MM.1S (cell line): ENCODE data around the gene CLEC17A.

ENCODE experiments used
- CTCF ChIP-seq: fragments of 300-600 bp; sonication (generic); IDR thresholded peaks from 2 replicates; pipeline ENCODE4 v1.5.1; 2016; ENCODE audit warnings: antibody characterized with exemption, low read length, mixed read lengths
- EZH2 ChIP-seq: fragments of 300-600 bp; sonication (generic); optimal IDR thresholded peaks from 2 replicates; pipeline ENCODE3; 2017; ENCODE audit warnings: low read depth, mild to moderate bottlenecking, antibody characterized with exemption, low read length, mixed read lengths

GRCh38 chr19:14556662-14557188 lies 26.2 kb upstream of the CLEC17A start:
- TF ChIP-seq CTCF (peak; percentile 90), EZH2 (no peak)
